IMR-90 (cell line): ENCODE results near the gene MAGEF1. TPM values are rescaled to one million over a fixed set of nuclear protein-coding genes. Genes with fewer than 3 reads are reported as not detected.

Experiments
- ATAC-seq: fragments of 200-7000 bp; cut with Tn5 transposase; 2 replicates; pipeline ENCODE4 v1.9.1; 2020; ENCODE audit warnings: low read depth, mild to moderate bottlenecking, moderate library complexity
- BruUV-seq: library from RNA; stranded (reverse); fragments of 400-500 nt; replicated peaks from 2 replicates; lab custom pipeline; 2021; lab: Mats Ljungman, UMichigan
- CTCF ChIA-PET: fragments of 300-600 bp; formaldehyde crosslinking; extraction: SDS; loops from one replicate; lab custom pipeline; 2021; ENCODE audit warnings: antibody characterized with exemption; lab: Yijun Ruan, JAX
- POLR2A ChIA-PET: fragments of 300-600 bp; sonication (Branson Sonifier 250); formaldehyde crosslinking; loops from one replicate; lab custom pipeline; 2022; ENCODE audit warnings: antibody characterized with exemption; ENCODE audit not compliant: unreplicated experiment; lab: Charles Lee
- DNase-seq: peaks from one replicate; pipeline ENCODE4 v3.0.0; 2013
- H2AFZ ChIP-seq: replicated peaks from 2 replicates; pipeline ENCODE3; 2013; ENCODE audit warnings: low read length, mild to moderate bottlenecking; ENCODE audit not compliant: poor library complexity
- H2AK5ac ChIP-seq: 2 replicates; pipeline ENCODE4 v1.6.1; 2013; ENCODE audit warnings: low read depth, low read length, inconsistent platforms
- H2AK9ac ChIP-seq: replicated peaks from 2 replicates; pipeline ENCODE3; 2013; ENCODE audit warnings: mild to moderate bottlenecking, low read depth, low read length, moderate library complexity; ENCODE audit not compliant: poor library complexity
- H2BK120ac ChIP-seq: 2 replicates; pipeline ENCODE4 v1.6.1; 2013; ENCODE audit warnings: low read depth, low read length, inconsistent platforms
- H2BK15ac ChIP-seq: 3 replicates; pipeline ENCODE4 v1.6.1; 2013; ENCODE audit warnings: low read depth, low read length, inconsistent platforms
- H2BK20ac ChIP-seq: 2 replicates; pipeline ENCODE4 v1.6.1; 2013; ENCODE audit warnings: low read depth, mild to moderate bottlenecking, inconsistent platforms, low read length, moderate library complexity
- H2BK5ac ChIP-seq: 2 replicates; pipeline ENCODE4 v1.6.1; 2013; ENCODE audit warnings: mild to moderate bottlenecking, low read depth, low read length, inconsistent platforms; ENCODE audit not compliant: poor library complexity, severe bottlenecking
- H3K14ac ChIP-seq: replicated peaks from 2 replicates; pipeline ENCODE4 v1.6.1; 2013; ENCODE audit warnings: low read depth, low read length, inconsistent platforms
- H3K18ac ChIP-seq: 2 replicates; pipeline ENCODE4 v1.6.1; 2013; ENCODE audit warnings: low read depth, low read length, control low read depth
- H3K23ac ChIP-seq: 2 replicates; pipeline ENCODE4 v1.6.1; 2013; ENCODE audit warnings: low read depth, low read length, inconsistent platforms
- H3K27ac ChIP-seq: 2 replicates; pipeline ENCODE4 v1.5.1; 2013; ENCODE audit warnings: mild to moderate bottlenecking, control low read depth, low read length; ENCODE audit not compliant: insufficient read depth
- H3K27me3 ChIP-seq: 2 replicates; pipeline ENCODE4 v1.6.1; 2013; ENCODE audit warnings: low read length; ENCODE audit not compliant: control insufficient read depth, insufficient read depth
- H3K36me3 ChIP-seq: 2 replicates; pipeline ENCODE4 v1.6.1; 2013; ENCODE audit warnings: low read length, mixed read lengths; ENCODE audit not compliant: control insufficient read depth, insufficient read depth
- H3K4ac ChIP-seq: 2 replicates; pipeline ENCODE4 v1.6.1; 2013; ENCODE audit warnings: low read depth, low read length, inconsistent platforms
- H3K4me1 ChIP-seq: 2 replicates; pipeline ENCODE4 v1.6.1; 2013; ENCODE audit warnings: low read length, mixed read lengths; ENCODE audit not compliant: control insufficient read depth, insufficient read depth
- H3K4me2 ChIP-seq: 2 replicates; pipeline ENCODE4 v1.6.1; 2013; ENCODE audit warnings: low read depth, mild to moderate bottlenecking, control low read depth, low read length, moderate library complexity
- H3K4me3 ChIP-seq: 2 replicates; pipeline ENCODE4 v1.5.1; 2013; ENCODE audit warnings: low read depth, mild to moderate bottlenecking, control low read depth, low read length, moderate library complexity; ENCODE audit not compliant: insufficient read depth
- H3K56ac ChIP-seq: 2 replicates; pipeline ENCODE4 v1.6.1; 2013; ENCODE audit warnings: low read length, inconsistent platforms; ENCODE audit not compliant: insufficient read depth; ENCODE audit errors: extremely low read depth
- H3K79me1 ChIP-seq, 2 experiments: 2 replicates each; pipeline ENCODE4 v1.6.1; 2013; ENCODE audit warnings: low read length in 2 of 2, inconsistent platforms in 1 of 2, low read depth in 1 of 2
- H3K9ac ChIP-seq: 2 replicates; pipeline ENCODE4 v1.6.1; 2013; ENCODE audit warnings: low read depth, low read length, control low read depth
- H3K9me1 ChIP-seq: 2 replicates; pipeline ENCODE4 v1.6.1; 2013; ENCODE audit warnings: low read length, inconsistent platforms; ENCODE audit not compliant: insufficient read depth
- H3K9me3 ChIP-seq: 2 replicates; pipeline ENCODE4 v1.6.1; 2013; ENCODE audit warnings: low read length; ENCODE audit not compliant: control insufficient read depth, insufficient read depth
- H4K20me1 ChIP-seq: 2 replicates; pipeline ENCODE4 v1.6.1; 2013; ENCODE audit warnings: low read length, inconsistent platforms; ENCODE audit not compliant: insufficient read depth
- H4K5ac ChIP-seq: 2 replicates; pipeline ENCODE4 v1.6.1; 2013; ENCODE audit warnings: mild to moderate bottlenecking, low read depth, low read length, control low read depth
- H4K8ac ChIP-seq, 2 experiments: 2 replicates each; pipeline ENCODE4 v1.6.1; 2013; ENCODE audit warnings: low read depth in 2 of 2, low read length in 2 of 2, control low read depth in 1 of 2, inconsistent platforms in 1 of 2
- H4K91ac ChIP-seq: 2 replicates; pipeline ENCODE4 v1.6.1; 2013; ENCODE audit warnings: low read depth, low read length, inconsistent platforms; ENCODE audit not compliant: insufficient read depth
- BHLHE40 ChIP-seq: fragments of 150-350 bp; IDR thresholded peaks from 2 replicates; pipeline ENCODE4 v1.6.1; 2016; ENCODE audit warnings: mild to moderate bottlenecking, low read depth, low read length
- FOS ChIP-seq: fragments of 150-350 bp; IDR thresholded peaks from 2 replicates; pipeline ENCODE4 v1.6.1; 2016; ENCODE audit warnings: low read depth, low read length
- MXI1 ChIP-seq: IDR thresholded peaks from 2 replicates; pipeline ENCODE4 v1.6.1; 2012; ENCODE audit warnings: low read depth, mild to moderate bottlenecking, low read length, moderate library complexity, borderline replicate concordance
- NFE2L2 ChIP-seq: fragments of 150-350 bp; IDR thresholded peaks from 2 replicates; pipeline ENCODE4 v1.6.1; 2016; ENCODE audit warnings: low read depth, mild to moderate bottlenecking, low read length
- POLR2A ChIP-seq: IDR thresholded peaks from 2 replicates; pipeline ENCODE4 v1.6.1; 2012; ENCODE audit warnings: mild to moderate bottlenecking, low read depth, low read length
- RAD21 ChIP-seq: IDR thresholded peaks from 2 replicates; pipeline ENCODE4 v1.6.1; 2012; ENCODE audit warnings: low read length, improper control_type of control experiment
- RCOR1 ChIP-seq: IDR thresholded peaks from 2 replicates; pipeline ENCODE4 v1.6.1; 2012; ENCODE audit warnings: mild to moderate bottlenecking, low read length, improper control_type of control experiment; ENCODE audit not compliant: insufficient replicate concordance
- RFX5 ChIP-seq: IDR thresholded peaks from 2 replicates; pipeline ENCODE4 v1.8.0; 2012; ENCODE audit warnings: low read depth, mild to moderate bottlenecking, low read length, moderate library complexity
- SMC3 ChIP-seq: fragments of 150-350 bp; IDR thresholded peaks from 2 replicates; pipeline ENCODE4 v1.6.1; 2016; ENCODE audit warnings: low read depth, mild to moderate bottlenecking, antibody characterized with exemption, low read length, moderate library complexity
- WGBS, 2 experiments: methylation state at CpG; one replicate each; pipeline versions ENCODE4 v1.1.5 to v1.1.7; 2013; ENCODE audit warnings: missing lambda C conversion rate in 2 of 2; ENCODE audit not compliant: insufficient read length in 1 of 2; ENCODE audit errors: extremely low coverage in 2 of 2; 5-methylcytosine and 5-hydroxymethylcytosine counted together
- dilution Hi-C: fragments of 300-500 bp; cut with HindIII; formaldehyde crosslinking; loops from one replicate; pipeline ENCODE4 v1.14.3; 2018; ENCODE audit warnings: low sequenced_read_pairs; ENCODE audit not compliant: unreplicated experiment
- in situ Hi-C: fragments of 300-500 bp; cut with MboI; formaldehyde crosslinking; loops from 3 replicates; pipeline ENCODE4 v1.14.3; 2019; ENCODE audit warnings: low sequenced_read_pairs, inconsistent platforms, mixed read lengths
- intact Hi-C: fragments of 100-400 bp; cut with micrococcal nuclease; formaldehyde crosslinking; loops from 2 replicates; pipeline ENCODE4 v1.10.0; 2022
- polyA plus RNA-seq, 3 experiments: library from polyadenylated mRNA; depleted of rRNA; stranded (reverse); fragments of >200 nt; gene quantifications; 2 replicates each; pipeline ENCODE4 v1.2.3, GENCODE V29; 2012; ENCODE audit warnings: low replicate concordance in 1 of 3
- total RNA-seq: library from RNA; depleted of rRNA; stranded (reverse); fragments of >200 nt; gene quantifications from 2 replicates; pipeline ENCODE4 v1.2.3, GENCODE V29; 2012
- TF ChIP-seq, protein P1 (sequence below): conservative IDR thresholded peaks from 2 replicates; pipeline ENCODE4 v1.5.1; 2012; ENCODE audit warnings: mild to moderate bottlenecking, low read depth, low read length, improper control_type of control experiment

MAGEF1 gene
- total and polyA plus RNA-seq, 2 of the 4 experiments (the other 2 are of a cell fraction) = 10.6 to 19.4 TPM

DNA sequence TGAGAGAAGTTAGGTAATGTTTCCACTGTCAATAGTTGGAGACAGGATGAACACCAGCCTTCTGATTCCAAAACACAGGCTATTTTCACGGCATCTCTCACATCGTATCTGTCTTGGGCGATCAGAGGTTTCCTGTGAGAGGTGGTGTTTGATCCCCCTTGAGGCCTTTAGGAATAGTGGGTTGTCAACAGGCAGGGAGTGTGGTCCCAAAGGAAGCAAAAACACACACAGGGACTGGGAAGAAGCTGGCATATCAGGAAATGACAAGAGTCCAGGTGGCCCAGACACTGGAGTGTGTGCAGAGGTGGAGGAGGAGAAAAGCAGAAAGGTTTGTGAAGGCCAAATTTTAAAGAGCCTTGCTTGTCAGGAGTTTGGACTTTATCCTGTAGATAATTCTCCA is 6.6 kb upstream of the MAGEF1 start:
- no CpG with 5 or more reads among the region's 3 CpGs for WGBS, 2 experiments
- Histone ChIP-seq H2BK120ac (no peak overlapping the region), H3K9me3 (no peaks in the 10 kb centered on the region), H4K8ac (no peak overlapping the region), H3K79me1 (no peaks in the 10 kb centered on the region), H2BK5ac (no peak overlapping the region), H3K14ac (no peak overlapping the region), H3K4ac (no peak overlapping the region), H3K56ac (no peak overlapping the region), H4K5ac (no peak overlapping the region), H4K20me1 (no peaks in the 10 kb centered on the region), H2BK15ac (no peak overlapping the region), H3K9ac (no peak overlapping the region), H2AFZ (no peak overlapping the region), H2BK20ac (no peak overlapping the region; the same call in 1 of the 2 replicates), H3K9me1 (peaks cover 6% of the 10 kb centered on the region), H3K27me3 (no peaks in the 10 kb centered on the region), H3K18ac (no peak overlapping the region), H2AK9ac (no peak overlapping the region), H3K27ac (no peak overlapping the region), H3K23ac (no peak overlapping the region), H2AK5ac (no peak overlapping the region), H3K36me3 (no peaks in the 10 kb centered on the region), H4K91ac (no peak overlapping the region), H3K4me3 (no peak overlapping the region), H3K4me2 (no peak overlapping the region), H3K4me1 (peaks cover 18% of the 10 kb centered on the region)
- no peak for ATAC-seq
- DNase-seq = no peak
- BruUV-seq = no TSS peak
- in situ Hi-C loops (no loop called here), dilution Hi-C loops (no loop called here), intact Hi-C loops (no loop called here)
- POLR2A ChIA-PET = no interaction called here
- CTCF ChIA-PET = no interaction called here
- TF ChIP-seq RFX5 (no peak), SMC3 (no peak), MXI1 (no peak), BHLHE40 (no peak), POLR2A (no peak), RCOR1 (no peak), RAD21 (no peak), FOS (no peak), NFE2L2 (no peak)
- TF ChIP-seq, protein P1, sequence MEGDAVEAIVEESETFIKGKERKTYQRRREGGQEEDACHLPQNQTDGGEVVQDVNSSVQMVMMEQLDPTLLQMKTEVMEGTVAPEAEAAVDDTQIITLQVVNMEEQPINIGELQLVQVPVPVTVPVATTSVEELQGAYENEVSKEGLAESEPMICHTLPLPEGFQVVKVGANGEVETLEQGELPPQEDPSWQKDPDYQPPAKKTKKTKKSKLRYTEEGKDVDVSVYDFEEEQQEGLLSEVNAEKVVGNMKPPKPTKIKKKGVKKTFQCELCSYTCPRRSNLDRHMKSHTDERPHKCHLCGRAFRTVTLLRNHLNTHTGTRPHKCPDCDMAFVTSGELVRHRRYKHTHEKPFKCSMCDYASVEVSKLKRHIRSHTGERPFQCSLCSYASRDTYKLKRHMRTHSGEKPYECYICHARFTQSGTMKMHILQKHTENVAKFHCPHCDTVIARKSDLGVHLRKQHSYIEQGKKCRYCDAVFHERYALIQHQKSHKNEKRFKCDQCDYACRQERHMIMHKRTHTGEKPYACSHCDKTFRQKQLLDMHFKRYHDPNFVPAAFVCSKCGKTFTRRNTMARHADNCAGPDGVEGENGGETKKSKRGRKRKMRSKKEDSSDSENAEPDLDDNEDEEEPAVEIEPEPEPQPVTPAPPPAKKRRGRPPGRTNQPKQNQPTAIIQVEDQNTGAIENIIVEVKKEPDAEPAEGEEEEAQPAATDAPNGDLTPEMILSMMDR = no peak
